ENCODE results near the gene GLB1L3. TPM values are rescaled to one million over a fixed set of nuclear protein-coding genes. Genes with fewer than 3 reads are reported as not detected.

The GLB1L3 gene
- total RNA-seq, 1 donor from 2014 or later: not detected

DNA sequence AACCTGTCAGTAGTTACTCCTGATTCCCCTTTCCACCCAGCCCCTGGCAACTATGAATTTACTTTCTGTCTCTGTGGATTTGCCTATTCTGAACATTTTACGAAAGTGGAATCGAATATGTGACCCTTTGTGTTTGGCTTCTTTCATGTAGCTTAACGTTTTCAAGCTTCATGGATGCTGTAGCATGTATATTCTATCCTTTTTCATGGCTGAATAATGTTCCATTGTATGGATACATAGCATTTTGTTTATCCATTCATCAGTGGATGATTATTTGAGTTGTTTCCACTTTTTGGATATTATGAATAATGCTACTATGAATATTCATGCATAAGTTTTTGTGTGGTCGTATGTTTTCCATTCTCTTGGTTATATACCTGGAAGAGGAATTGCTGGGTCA is 46.4 kb downstream of the GLB1L3 start:
- Mint-ChIP-seq H3K9me3 (peaks cover 13% of the 10 kb centered on the region), H3K4me3 (no peak overlapping the region), H3K4me1 (no peaks in the 10 kb centered on the region), H3K27ac (no peak overlapping the region), H3K27me3 (ENCODE audit: insufficient read depth, low read depth) (peaks cover 12% of the 10 kb centered on the region), H3K36me3 (no peaks in the 10 kb centered on the region)
- no peaks in the 10 kb centered on the region for H3F3A ChIP-seq (ENCODE audit: low read depth)
- no peaks in the 10 kb centered on the region for H3K27me3 ChIP-seq
- no peak for TF ChIP-seq EZH2 (IDR thresholded peaks at IDR 0.05)
- no peak for TF ChIP-seq EZH2phosphoT487 (IDR thresholded peaks at IDR 0.05)
- TF ChIP-seq, protein P1, sequence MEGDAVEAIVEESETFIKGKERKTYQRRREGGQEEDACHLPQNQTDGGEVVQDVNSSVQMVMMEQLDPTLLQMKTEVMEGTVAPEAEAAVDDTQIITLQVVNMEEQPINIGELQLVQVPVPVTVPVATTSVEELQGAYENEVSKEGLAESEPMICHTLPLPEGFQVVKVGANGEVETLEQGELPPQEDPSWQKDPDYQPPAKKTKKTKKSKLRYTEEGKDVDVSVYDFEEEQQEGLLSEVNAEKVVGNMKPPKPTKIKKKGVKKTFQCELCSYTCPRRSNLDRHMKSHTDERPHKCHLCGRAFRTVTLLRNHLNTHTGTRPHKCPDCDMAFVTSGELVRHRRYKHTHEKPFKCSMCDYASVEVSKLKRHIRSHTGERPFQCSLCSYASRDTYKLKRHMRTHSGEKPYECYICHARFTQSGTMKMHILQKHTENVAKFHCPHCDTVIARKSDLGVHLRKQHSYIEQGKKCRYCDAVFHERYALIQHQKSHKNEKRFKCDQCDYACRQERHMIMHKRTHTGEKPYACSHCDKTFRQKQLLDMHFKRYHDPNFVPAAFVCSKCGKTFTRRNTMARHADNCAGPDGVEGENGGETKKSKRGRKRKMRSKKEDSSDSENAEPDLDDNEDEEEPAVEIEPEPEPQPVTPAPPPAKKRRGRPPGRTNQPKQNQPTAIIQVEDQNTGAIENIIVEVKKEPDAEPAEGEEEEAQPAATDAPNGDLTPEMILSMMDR (IDR thresholded peaks at IDR 0.05): no peak
- H3K9ac ChIP-seq: no peak overlapping the region
- no peaks in the 10 kb centered on the region for H3K36me3 ChIP-seq
- no peak overlapping the region for H3K4me3 ChIP-seq
- H3K4me2 ChIP-seq: no peak overlapping the region
- H4K20me1 ChIP-seq (ENCODE audit: low read depth): no peaks in the 10 kb centered on the region
- H3K79me2 ChIP-seq (ENCODE audit: low read depth): no peaks in the 10 kb centered on the region
- no peak overlapping the region for H2AFZ ChIP-seq (replicated peaks)
- DNase-seq (ENCODE audit: low spot score): no peak
- H3K4me1 ChIP-seq: no peaks in the 10 kb centered on the region
- no peaks in the 10 kb centered on the region for H3K9me3 ChIP-seq (ENCODE audit: low read depth)
- H3K27ac ChIP-seq: no peak overlapping the region

DNA sequence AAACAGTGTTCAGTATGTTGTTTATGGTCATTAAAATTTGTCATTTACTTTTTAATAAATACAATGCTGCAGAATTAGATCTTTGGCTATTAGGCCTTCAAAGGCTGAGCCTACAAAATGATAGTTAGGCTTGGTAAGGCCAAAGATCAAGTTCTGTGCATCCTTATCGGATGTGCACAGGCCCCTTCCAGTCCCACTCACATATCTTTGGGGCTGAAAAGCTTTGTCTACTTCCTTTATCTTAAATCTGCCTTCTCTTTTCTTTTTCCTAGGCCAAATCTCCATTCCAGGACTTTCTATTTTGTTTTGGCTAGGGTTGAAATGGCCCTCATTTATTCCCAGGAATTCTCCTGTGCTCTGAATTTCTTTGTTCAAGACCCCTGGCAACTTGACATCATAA is 52.3 kb downstream of the GLB1L3 start:
- H3K27me3 Mint-ChIP-seq (ENCODE audit: insufficient read depth, low read depth): peaks cover 21% of the 10 kb centered on the region

DNA sequence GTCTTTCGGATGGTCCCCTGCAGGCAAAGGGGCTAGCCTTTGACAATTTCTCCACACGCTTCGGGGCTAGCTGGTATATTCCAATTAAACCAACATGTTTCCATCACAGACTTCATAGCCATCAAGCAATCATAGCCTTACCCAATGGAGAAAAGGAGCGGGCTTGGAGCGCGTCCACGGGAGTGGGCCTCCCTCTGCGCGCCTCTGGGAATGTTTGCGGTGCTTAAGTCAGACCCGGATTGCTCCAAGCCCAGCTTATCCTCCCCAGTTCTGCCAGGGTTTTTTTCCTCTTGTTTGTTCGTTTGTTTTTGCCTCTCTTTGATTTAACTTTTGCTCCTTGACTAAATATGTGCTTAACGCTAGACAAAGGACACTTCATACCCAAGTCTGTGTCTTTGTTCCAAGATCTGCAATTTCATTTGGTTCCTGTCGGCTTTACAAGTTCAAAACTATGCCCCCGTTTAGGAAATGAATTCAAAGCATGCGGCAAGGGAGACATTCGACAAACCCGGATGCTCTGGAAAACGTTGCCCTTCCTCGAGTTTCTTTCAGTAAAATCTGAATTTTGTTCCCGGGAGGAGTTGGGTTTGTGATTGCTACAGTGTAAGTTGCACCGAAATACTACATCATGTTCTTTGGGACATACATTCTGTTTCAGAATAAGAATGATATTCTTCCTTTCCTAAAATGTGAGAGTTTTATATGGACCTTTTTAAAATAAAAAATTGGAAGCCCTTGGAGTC is 54.6 kb downstream of the GLB1L3 start:
- peaks cover 7% of the 10 kb centered on the region for H3K36me3 Mint-ChIP-seq
- peaks cover 20% of the 10 kb centered on the region for H3K4me1 Mint-ChIP-seq
- Histone ChIP-seq H3F3A (ENCODE audit: low read depth) (peaks cover 16% of the 10 kb centered on the region), H3K27ac (no peak overlapping the region), H3K79me2 (ENCODE audit: low read depth) (no peaks in the 10 kb centered on the region), H3K4me3 (peak overlapping the region; percentile 45), H4K20me1 (ENCODE audit: low read depth) (peaks cover 14% of the 10 kb centered on the region), H3K4me1 (peaks cover 8% of the 10 kb centered on the region), H3K27me3 (peaks cover 73% of the 10 kb centered on the region), H3K9me3 (ENCODE audit: low read depth) (no peaks in the 10 kb centered on the region), H2AFZ (replicated peaks) (no peak overlapping the region), H3K4me2 (peak overlapping the region; percentile 82), H3K36me3 (no peaks in the 10 kb centered on the region), H3K9ac (no peak overlapping the region)
- TF ChIP-seq, protein P1 (IDR thresholded peaks at IDR 0.05): no peak
- TF ChIP-seq EZH2phosphoT487 (IDR thresholded peaks at IDR 0.05): peak; percentile 65
- peak; percentile 70 for TF ChIP-seq EZH2 (IDR thresholded peaks at IDR 0.05)
- H3K27ac Mint-ChIP-seq: no peak overlapping the region
- H3K4me3 Mint-ChIP-seq: peak overlapping the region; percentile 87
- DNase-seq (ENCODE audit: low spot score): peak; percentile 59
- H3K27me3 Mint-ChIP-seq (ENCODE audit: insufficient read depth, low read depth): peaks cover 22% of the 10 kb centered on the region
- H3K9me3 Mint-ChIP-seq: peaks cover 6% of the 10 kb centered on the region

More for the DNA sequence above, 52.3 kb downstream of the GLB1L3 start:
- Histone ChIP-seq H3F3A (ENCODE audit: low read depth) (peaks cover 16% of the 10 kb centered on the region), H3K9me3 (ENCODE audit: low read depth) (no peaks in the 10 kb centered on the region), H3K79me2 (ENCODE audit: low read depth) (no peaks in the 10 kb centered on the region), H3K36me3 (no peaks in the 10 kb centered on the region), H3K4me2 (no peak overlapping the region), H3K9ac (no peak overlapping the region), H3K27ac (no peak overlapping the region), H3K4me3 (no peak overlapping the region), H3K27me3 (peaks cover 50% of the 10 kb centered on the region), H2AFZ (replicated peaks) (no peak overlapping the region), H3K4me1 (peaks cover 8% of the 10 kb centered on the region), H4K20me1 (ENCODE audit: low read depth) (peaks cover 14% of the 10 kb centered on the region)
- Mint-ChIP-seq H3K4me1 (peaks cover 14% of the 10 kb centered on the region), H3K9me3 (peaks cover 6% of the 10 kb centered on the region), H3K36me3 (no peaks in the 10 kb centered on the region), H3K27ac (no peak overlapping the region), H3K4me3 (no peak overlapping the region)
- no peak for DNase-seq (ENCODE audit: low spot score)
- TF ChIP-seq, protein P1 (IDR thresholded peaks at IDR 0.05): no peak
- TF ChIP-seq EZH2phosphoT487 (IDR thresholded peaks at IDR 0.05): no peak
- no peak for TF ChIP-seq EZH2 (IDR thresholded peaks at IDR 0.05)

Data from neural progenitor cell (in vitro differentiated cells).